ENCODE results near the gene UBP1. TPM values are rescaled to one million over a fixed set of nuclear protein-coding genes. Genes with fewer than 3 reads are reported as not detected.

UBP1 gene
- polyA plus RNA-seq, 1 donor (not counting 4 experiments of a cell fraction or from before 2014, with no cell fraction given) = 82.4 TPM

GRCh38 chr3:33433843-33434242, 6.4 kb downstream of the UBP1 start:
- no peaks in the 10 kb centered on the region for H3K9me3 ChIP-seq (ENCODE audit: control insufficient read depth, low read depth, low read length)
- peaks cover 21% of the 10 kb centered on the region for H3K4me1 ChIP-seq (ENCODE audit: control insufficient read depth, extremely low read depth, insufficient read depth, low read length)
- H4K20me1 ChIP-seq (ENCODE audit: control insufficient read depth, extremely low read depth, insufficient read depth, low read length) = peaks cover 26% of the 10 kb centered on the region
- peaks cover 99% of the 10 kb centered on the region for H3K79me2 ChIP-seq (ENCODE audit: control insufficient read depth, insufficient read depth, low read length)
- no peak overlapping the region for H3K9ac ChIP-seq (ENCODE audit: control insufficient read depth, extremely low read depth, insufficient read depth, low read length)
- DNase-seq (ENCODE audit: low read depth, low spot score) = no peak
- H3K27me3 ChIP-seq (ENCODE audit: control insufficient read depth, extremely low read depth, insufficient read depth, low read length) = no peaks in the 10 kb centered on the region
- H3K4me2 ChIP-seq (ENCODE audit: control insufficient read depth, extremely low read depth, insufficient read depth, low read depth, low read length) = no peak overlapping the region
- no peak overlapping the region for H3K4me3 ChIP-seq (ENCODE audit: control insufficient read depth in 2 of 3, extremely low read depth in 1 of 3, insufficient read depth in 2 of 3, low read depth in 1 of 3, low read length in 3 of 3)
- no peak for FAIRE-seq
- no peaks in the 10 kb centered on the region for H3K36me3 ChIP-seq (ENCODE audit: control insufficient read depth in 2 of 2, extremely low read depth in 1 of 2, insufficient read depth in 2 of 2, low read length in 2 of 2)
- TF ChIP-seq, protein P1, sequence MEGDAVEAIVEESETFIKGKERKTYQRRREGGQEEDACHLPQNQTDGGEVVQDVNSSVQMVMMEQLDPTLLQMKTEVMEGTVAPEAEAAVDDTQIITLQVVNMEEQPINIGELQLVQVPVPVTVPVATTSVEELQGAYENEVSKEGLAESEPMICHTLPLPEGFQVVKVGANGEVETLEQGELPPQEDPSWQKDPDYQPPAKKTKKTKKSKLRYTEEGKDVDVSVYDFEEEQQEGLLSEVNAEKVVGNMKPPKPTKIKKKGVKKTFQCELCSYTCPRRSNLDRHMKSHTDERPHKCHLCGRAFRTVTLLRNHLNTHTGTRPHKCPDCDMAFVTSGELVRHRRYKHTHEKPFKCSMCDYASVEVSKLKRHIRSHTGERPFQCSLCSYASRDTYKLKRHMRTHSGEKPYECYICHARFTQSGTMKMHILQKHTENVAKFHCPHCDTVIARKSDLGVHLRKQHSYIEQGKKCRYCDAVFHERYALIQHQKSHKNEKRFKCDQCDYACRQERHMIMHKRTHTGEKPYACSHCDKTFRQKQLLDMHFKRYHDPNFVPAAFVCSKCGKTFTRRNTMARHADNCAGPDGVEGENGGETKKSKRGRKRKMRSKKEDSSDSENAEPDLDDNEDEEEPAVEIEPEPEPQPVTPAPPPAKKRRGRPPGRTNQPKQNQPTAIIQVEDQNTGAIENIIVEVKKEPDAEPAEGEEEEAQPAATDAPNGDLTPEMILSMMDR (optimal IDR thresholded peaks at IDR 0.05 in 1 of 3, IDR thresholded peaks at IDR 0.05 in 1 of 3, conservative IDR thresholded peaks at IDR 0.05 in 1 of 3; ENCODE audit: extremely low read depth in 1 of 3, insufficient read depth in 2 of 3, low read length in 3 of 3) = no peak
- TF ChIP-seq EZH2 (IDR thresholded peaks at IDR 0.05; ENCODE audit: low read length) = no peak
- dilution Hi-C loops (cut with MboI; ENCODE audit: extremely low pct_ligation_motif_present, low sequenced_read_pairs) = no loop called here
- H3K9me1 ChIP-seq (ENCODE audit: control insufficient read depth, extremely low read depth, insufficient read depth, low read length) = peaks cover 3% of the 10 kb centered on the region
- H3K27ac ChIP-seq (ENCODE audit: control insufficient read depth, insufficient read depth, low read length) = no peak overlapping the region
- H2AFZ ChIP-seq (ENCODE audit: control insufficient read depth, low read length) = no peak overlapping the region

DNA sequence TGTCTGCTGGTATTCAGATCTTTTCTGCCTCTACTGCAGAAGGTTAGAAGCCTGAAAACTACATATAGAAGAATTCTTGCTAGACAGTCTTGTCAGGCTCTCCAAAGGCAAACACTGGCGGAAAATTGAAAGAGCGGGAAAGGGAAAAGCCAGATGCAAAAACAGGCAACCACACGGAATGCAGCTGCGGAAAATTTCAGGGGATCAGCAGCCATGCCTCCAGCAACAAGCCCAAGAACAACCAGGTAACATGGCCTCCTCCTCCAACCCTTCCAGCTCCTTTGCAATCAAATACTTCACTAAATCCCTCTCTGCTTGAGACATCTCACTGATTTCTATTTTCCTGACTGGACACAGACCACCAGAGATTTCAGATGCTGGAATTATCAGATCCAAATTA, 9.6 kb downstream of the UBP1 start:
- Histone ChIP-seq H3K79me2 (ENCODE audit: control insufficient read depth, insufficient read depth, low read length) (peaks cover 97% of the 10 kb centered on the region), H4K20me1 (ENCODE audit: control insufficient read depth, extremely low read depth, insufficient read depth, low read length) (peaks cover 25% of the 10 kb centered on the region), H3K4me3 (ENCODE audit: control insufficient read depth in 2 of 3, extremely low read depth in 1 of 3, insufficient read depth in 2 of 3, low read depth in 1 of 3, low read length in 3 of 3) (no peak overlapping the region), H2AFZ (ENCODE audit: control insufficient read depth, low read length) (no peak overlapping the region), H3K4me1 (ENCODE audit: control insufficient read depth, extremely low read depth, insufficient read depth, low read length) (peaks cover 10% of the 10 kb centered on the region), H3K27ac (ENCODE audit: control insufficient read depth, insufficient read depth, low read length) (no peak overlapping the region), H3K36me3 (ENCODE audit: control insufficient read depth in 2 of 2, extremely low read depth in 1 of 2, insufficient read depth in 2 of 2, low read length in 2 of 2) (no peaks in the 10 kb centered on the region), H3K9ac (ENCODE audit: control insufficient read depth, extremely low read depth, insufficient read depth, low read length) (no peak overlapping the region), H3K4me2 (ENCODE audit: control insufficient read depth, extremely low read depth, insufficient read depth, low read depth, low read length) (no peak overlapping the region), H3K9me1 (ENCODE audit: control insufficient read depth, extremely low read depth, insufficient read depth, low read length) (peaks cover 2% of the 10 kb centered on the region), H3K9me3 (ENCODE audit: control insufficient read depth, low read depth, low read length) (no peaks in the 10 kb centered on the region), H3K27me3 (ENCODE audit: control insufficient read depth, extremely low read depth, insufficient read depth, low read length) (no peaks in the 10 kb centered on the region)
- dilution Hi-C loops (cut with MboI; ENCODE audit: extremely low pct_ligation_motif_present, low sequenced_read_pairs) = no loop called here
- DNase-seq (ENCODE audit: low read depth, low spot score) = no peak
- no peak for FAIRE-seq
- no peak for TF ChIP-seq EZH2 (IDR thresholded peaks at IDR 0.05; ENCODE audit: low read length)
- TF ChIP-seq, protein P1 (optimal IDR thresholded peaks at IDR 0.05 in 1 of 3, IDR thresholded peaks at IDR 0.05 in 1 of 3, conservative IDR thresholded peaks at IDR 0.05 in 1 of 3; ENCODE audit: extremely low read depth in 1 of 3, insufficient read depth in 2 of 3, low read length in 3 of 3) = no peak
